ENCODE measurements around the gene NKX2-3.

Gene NKX2-3

GRCh38 chr10:99583687-99584086 lies 50.9 kb downstream of the NKX2-3 start:
- no peak for DNase-seq (ENCODE audit: low spot score)

Data from cerebellar cortex (tissue), 1 donor.